CD14-positive monocyte (primary cell): ENCODE results near the gene IL15. TPM values are rescaled to one million over a fixed set of nuclear protein-coding genes. Genes with fewer than 3 reads are reported as not detected.

ENCODE experiments used
- DNase-seq, 3 donors: peaks; one replicate each; pipeline ENCODE4 v3.0.0-alpha.2; 2011 to 2022
- H2AFZ ChIP-seq: 2 replicates; pipeline ENCODE4 v1.6.0; 2012; ENCODE audit warnings: mild to moderate bottlenecking, low read depth, low read length, inconsistent platforms; ENCODE audit not compliant: insufficient read depth, poor library complexity, severe bottlenecking
- H3K27ac ChIP-seq, 2 donors: 1 replicate in 1 of 2; 2 replicates in 1 of 2; pipeline ENCODE4 v1.5.1; 2012 to 2013; ENCODE audit warnings: low read length in 2 of 2, control low read depth in 1 of 2, inconsistent platforms in 1 of 2, low read depth in 1 of 2, mild to moderate bottlenecking in 1 of 2
- H3K27me3 ChIP-seq, 2 donors: one replicate each; pipeline versions ENCODE4 v1.6.0 to v1.6.1; 2011 to 2013; ENCODE audit warnings: low read length in 2 of 2; ENCODE audit not compliant: control insufficient read depth in 2 of 2, insufficient read depth in 2 of 2
- H3K36me3 ChIP-seq, 2 donors: replicated peaks in 1 of 2; 1 replicate in 1 of 2; 2 replicates in 1 of 2; pipeline versions ENCODE4 v1.5.1 to v1.6.1; 2012 to 2013; ENCODE audit warnings: low read length in 2 of 2, control low read depth in 1 of 2, inconsistent platforms in 1 of 2, mild to moderate bottlenecking in 1 of 2; ENCODE audit not compliant: insufficient read depth in 2 of 2, control insufficient read depth in 1 of 2
- H3K4me1 ChIP-seq, 2 donors: 1 replicate in 1 of 2; 2 replicates in 1 of 2; pipeline versions ENCODE4 v1.5.1 to v1.6.1; 2012 to 2013; ENCODE audit warnings: low read length in 2 of 2, control low read depth in 1 of 2, inconsistent platforms in 1 of 2, mild to moderate bottlenecking in 1 of 2, moderate library complexity in 1 of 2; ENCODE audit not compliant: insufficient read depth in 2 of 2, control insufficient read depth in 1 of 2
- H3K4me2 ChIP-seq: replicated peaks from 2 replicates; pipeline ENCODE3; 2012; ENCODE audit warnings: low read length, moderate library complexity, mild to moderate bottlenecking; ENCODE audit not compliant: poor library complexity, severe bottlenecking; ENCODE audit errors: extremely low read depth
- H3K4me3 ChIP-seq, 3 experiments: fragments of 200-600 bp in 1 of 3; sonication (generic) in 1 of 3; replicated peaks in 1 of 3; 1 replicate in 2 of 3; 2 replicates in 1 of 3; pipeline ENCODE4 v1.5.1; 2011 to 2013; ENCODE audit warnings: low read length in 3 of 3, mild to moderate bottlenecking in 3 of 3, control low read depth in 2 of 3, low read depth in 2 of 3, inconsistent platforms in 1 of 3, moderate library complexity in 1 of 3
- H3K79me2 ChIP-seq: 2 replicates; pipeline ENCODE4 v1.6.0; 2012; ENCODE audit warnings: mild to moderate bottlenecking, control low read depth, inconsistent platforms, low read length, moderate library complexity; ENCODE audit not compliant: insufficient read depth
- H3K9ac ChIP-seq: 2 replicates; pipeline ENCODE4 v1.6.0; 2017; ENCODE audit warnings: low read length, mild to moderate bottlenecking; ENCODE audit not compliant: insufficient read depth, poor library complexity, severe bottlenecking
- H3K9me3 ChIP-seq, 2 donors: replicated peaks in 1 of 2; 1 replicate in 1 of 2; 2 replicates in 1 of 2; pipeline versions ENCODE4 v1.5.1 to v1.6.1; 2012 to 2013; ENCODE audit warnings: low read length in 2 of 2, control low read depth in 1 of 2; ENCODE audit not compliant: control insufficient read depth in 1 of 2, insufficient read depth in 1 of 2
- H4K20me1 ChIP-seq: 2 replicates; pipeline ENCODE4 v1.6.0; 2012; ENCODE audit warnings: mild to moderate bottlenecking, low read length, control low read depth, moderate library complexity; ENCODE audit not compliant: insufficient read depth
- H3K27ac Mint-ChIP-seq, 7 donors: one replicate each; pipeline ENCODE4 v1.8.0; 2020; ENCODE audit warnings: mild to moderate bottlenecking in 7 of 7, mixed read lengths in 7 of 7, moderate library complexity in 6 of 7, inconsistent platforms in 2 of 7
- H3K27me3 Mint-ChIP-seq, 3 donors: one replicate each; pipeline ENCODE4 v1.8.0; 2021 to 2022; ENCODE audit warnings: low read depth in 3 of 3, mild to moderate bottlenecking in 3 of 3, mixed read lengths in 3 of 3, moderate library complexity in 3 of 3, inconsistent platforms in 1 of 3
- H3K36me3 Mint-ChIP-seq, 2 donors: one replicate each; pipeline ENCODE4 v1.8.0; 2020; ENCODE audit warnings: mixed read lengths in 2 of 2, inconsistent platforms in 1 of 2, mild to moderate bottlenecking in 1 of 2
- H3K4me1 Mint-ChIP-seq: one replicate; pipeline ENCODE4 v1.8.0; 2020; ENCODE audit warnings: mild to moderate bottlenecking, mixed read lengths
- H3K4me3 Mint-ChIP-seq, 2 donors: one replicate each; pipeline ENCODE4 v1.8.0; 2020; ENCODE audit warnings: mild to moderate bottlenecking in 2 of 2, mixed read lengths in 2 of 2, moderate library complexity in 1 of 2
- H3K9me3 Mint-ChIP-seq, 7 donors: one replicate each; pipeline ENCODE4 v1.8.0; 2020 to 2022; ENCODE audit warnings: mixed read lengths in 7 of 7, mild to moderate bottlenecking in 6 of 7, moderate library complexity in 6 of 7, inconsistent platforms in 2 of 7
- WGBS: methylation state at CpG from one replicate; pipeline ENCODE4 v1.1.5; 2013; ENCODE audit warnings: missing lambda C conversion rate; ENCODE audit not compliant: insufficient coverage; 5-methylcytosine and 5-hydroxymethylcytosine counted together
- intact Hi-C, 2 donors: fragments of 100-400 bp; cut with micrococcal nuclease; formaldehyde crosslinking; loops; one replicate each; pipeline versions ENCODE4 v1.15.0 to v1.15.1; 2023
- polyA plus RNA-seq, 3 donors: library from polyadenylated mRNA; depleted of rRNA in 1 of 3; unstranded in 2 of 3; stranded (reverse) in 1 of 3; fragments of 300-500 nt in 2 of 3; fragments of >200 nt in 1 of 3; fragmentation: Illumina TruSeq in 2 of 3; gene quantifications; 1 replicate in 2 of 3; 2 replicates in 1 of 3; pipeline ENCODE4 v1.2.3, GENCODE V29; 2012 to 2021
- TF ChIP-seq, protein P1 (sequence below): fragments of 200-600 bp; IDR thresholded peaks from one replicate; pipeline ENCODE4 v1.8.0; 2022; ENCODE audit warnings: antibody characterized with exemption, mild to moderate bottlenecking

IL15 gene
- polyA plus RNA-seq, 3 donors, result 22.1 to 34.3 (median 25.7) TPM

DNA sequence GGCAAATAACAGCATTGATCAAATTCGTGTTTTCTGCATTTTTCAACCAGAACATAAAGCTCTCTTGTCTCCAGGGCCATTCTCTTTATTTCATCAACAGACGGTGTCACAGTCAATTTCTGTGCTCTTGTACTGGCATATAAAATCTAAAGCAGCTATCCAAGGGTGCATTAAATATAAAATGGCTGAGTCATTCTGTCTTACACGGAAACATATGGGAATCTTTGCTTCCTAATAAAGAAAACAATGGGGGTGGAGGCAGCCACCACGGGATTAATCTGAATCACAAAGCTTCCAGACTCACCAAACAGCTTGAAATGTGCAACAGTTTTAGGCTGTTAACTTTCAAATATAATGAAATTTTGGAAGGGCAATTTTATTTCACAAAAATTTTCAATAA is 132.6 kb downstream of the IL15 start:
- H3K27ac Mint-ChIP-seq, result no peak overlapping the region
- WGBS, result no CpG with 5 or more reads among the region's 4 CpGs
- H3K36me3 Mint-ChIP-seq, result no peaks in the 10 kb centered on the region
- Histone ChIP-seq H3K79me2 (no peaks in the 10 kb centered on the region), H3K9ac (no peak overlapping the region), H3K36me3 (no peaks in the 10 kb centered on the region), H3K4me2 (no peak overlapping the region), H3K27me3 (no peaks in the 10 kb centered on the region), H2AFZ (no peak overlapping the region), H3K9me3 (no peaks in the 10 kb centered on the region), H3K27ac (no peak overlapping the region), H3K4me3 (no peak overlapping the region), H4K20me1 (no peaks in the 10 kb centered on the region), H3K4me1 (no peaks in the 10 kb centered on the region)
- TF ChIP-seq, protein P1, sequence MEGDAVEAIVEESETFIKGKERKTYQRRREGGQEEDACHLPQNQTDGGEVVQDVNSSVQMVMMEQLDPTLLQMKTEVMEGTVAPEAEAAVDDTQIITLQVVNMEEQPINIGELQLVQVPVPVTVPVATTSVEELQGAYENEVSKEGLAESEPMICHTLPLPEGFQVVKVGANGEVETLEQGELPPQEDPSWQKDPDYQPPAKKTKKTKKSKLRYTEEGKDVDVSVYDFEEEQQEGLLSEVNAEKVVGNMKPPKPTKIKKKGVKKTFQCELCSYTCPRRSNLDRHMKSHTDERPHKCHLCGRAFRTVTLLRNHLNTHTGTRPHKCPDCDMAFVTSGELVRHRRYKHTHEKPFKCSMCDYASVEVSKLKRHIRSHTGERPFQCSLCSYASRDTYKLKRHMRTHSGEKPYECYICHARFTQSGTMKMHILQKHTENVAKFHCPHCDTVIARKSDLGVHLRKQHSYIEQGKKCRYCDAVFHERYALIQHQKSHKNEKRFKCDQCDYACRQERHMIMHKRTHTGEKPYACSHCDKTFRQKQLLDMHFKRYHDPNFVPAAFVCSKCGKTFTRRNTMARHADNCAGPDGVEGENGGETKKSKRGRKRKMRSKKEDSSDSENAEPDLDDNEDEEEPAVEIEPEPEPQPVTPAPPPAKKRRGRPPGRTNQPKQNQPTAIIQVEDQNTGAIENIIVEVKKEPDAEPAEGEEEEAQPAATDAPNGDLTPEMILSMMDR, result no peak
- DNase-seq, result no peak
- no peaks in the 10 kb centered on the region for H3K27me3 Mint-ChIP-seq
- intact Hi-C loops, result no loop called here
- H3K4me3 Mint-ChIP-seq, result no peak overlapping the region
- H3K9me3 Mint-ChIP-seq, result peaks cover 0 to 3% (median 0%) of the 10 kb centered on the region in 7 donors
- H3K4me1 Mint-ChIP-seq, result no peaks in the 10 kb centered on the region

DNA sequence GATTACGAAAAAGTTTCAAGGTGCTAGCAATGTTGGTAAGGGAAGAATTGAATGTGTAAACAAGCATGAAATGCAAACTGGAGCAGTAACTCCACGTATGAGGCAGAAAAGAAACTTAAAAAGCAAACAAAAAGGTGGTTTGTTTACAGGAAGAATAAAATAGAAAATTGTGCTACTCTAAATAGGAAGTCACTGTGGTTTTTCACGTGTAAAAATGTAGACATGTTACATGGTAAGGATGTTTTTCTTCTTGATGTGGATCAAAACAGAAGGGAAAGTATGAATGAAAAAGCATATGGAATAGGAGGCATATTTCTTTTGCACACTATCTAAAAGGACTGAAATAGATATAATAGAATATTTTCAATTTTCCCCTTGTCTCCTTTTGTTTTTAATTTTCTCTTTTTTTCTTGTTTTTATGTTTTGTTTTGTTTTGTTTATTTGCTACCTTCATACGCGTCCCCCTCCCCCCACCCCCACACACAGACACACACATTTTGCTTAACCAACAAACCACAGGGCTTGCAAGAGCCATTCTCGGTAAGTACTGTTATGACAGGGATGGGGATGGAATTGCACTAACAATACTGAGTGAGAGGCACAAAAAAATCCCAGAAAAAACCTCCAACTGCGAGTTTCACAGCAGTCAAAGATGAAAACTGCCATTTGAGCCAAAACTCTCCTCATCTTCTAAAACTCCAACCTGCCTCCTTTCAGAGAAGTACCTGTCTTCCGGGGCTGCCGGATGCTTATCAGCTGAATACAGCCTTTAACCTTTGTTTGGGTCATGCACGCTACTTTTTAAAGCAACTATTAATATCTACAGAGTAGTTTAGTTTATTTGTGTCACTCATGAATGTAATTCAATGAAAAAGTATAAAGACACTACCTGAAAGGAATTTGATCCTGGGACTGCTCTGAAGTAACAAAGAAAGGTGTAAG is 135.8 kb downstream of the IL15 start:
- TF ChIP-seq, protein P1, result no peak
- Histone ChIP-seq H2AFZ (no peak overlapping the region), H3K4me1 (no peaks in the 10 kb centered on the region), H3K4me2 (no peak overlapping the region), H3K4me3 (no peak overlapping the region), H3K79me2 (no peaks in the 10 kb centered on the region), H3K9ac (no peak overlapping the region), H3K36me3 (no peaks in the 10 kb centered on the region), H3K27me3 (no peaks in the 10 kb centered on the region), H3K9me3 (no peaks in the 10 kb centered on the region), H3K27ac (no peak overlapping the region), H4K20me1 (no peaks in the 10 kb centered on the region)
- H3K27ac Mint-ChIP-seq, result peak overlapping the region in 1 of 7 donors; percentile 43
- H3K27me3 Mint-ChIP-seq, result no peaks in the 10 kb centered on the region
- no peaks in the 10 kb centered on the region for H3K36me3 Mint-ChIP-seq
- no peak for DNase-seq
- intact Hi-C loops, result no loop called here
- no peaks in the 10 kb centered on the region for H3K4me1 Mint-ChIP-seq
- no peak overlapping the region for H3K4me3 Mint-ChIP-seq
- 67% methylated on average over 2 of the region's 10 CpGs for WGBS
- H3K9me3 Mint-ChIP-seq, result peaks cover 0 to 5% (median 3%) of the 10 kb centered on the region in 7 donors
